ENCODE results near the gene NKG7.

Gene NKG7

GRCh38 chr19:51377422-51377821, 5.0 kb upstream of the NKG7 start:
- TF ChIP-seq CTCF (IDR thresholded peaks at IDR 0.05): no peak

- no peak for TF ChIP-seq CTCF (IDR thresholded peaks at IDR 0.05)
These were observed 3.2 kb upstream of the NKG7 start for GRCh38 chr19:51375504-51376221.

GRCh38 chr19:51372021-51372648, 319 bp downstream of the NKG7 start:
- TF ChIP-seq CTCF (IDR thresholded peaks at IDR 0.05): no peak

- TF ChIP-seq CTCF (IDR thresholded peaks at IDR 0.05): no peak
These were observed 1.2 kb downstream of the NKG7 start for GRCh38 chr19:51371186-51371690.

- no peak for TF ChIP-seq CTCF (IDR thresholded peaks at IDR 0.05)
These were observed 2.2 kb downstream of the NKG7 start for GRCh38 chr19:51370230-51370629.

- no peak for TF ChIP-seq CTCF (IDR thresholded peaks at IDR 0.05)
These were observed 3.8 kb downstream of the NKG7 start, which contains the start of gene CLDND2 for GRCh38 chr19:51368366-51369282. TSS of gene CLDND2 (minus strand) at chr19:51369003. CDS start at chr19:51368577, 426 bp downstream.

Data from LNCAP (cell line).